Measurements from ENCODE around the gene CD40LG.

CD40LG gene

DNA sequence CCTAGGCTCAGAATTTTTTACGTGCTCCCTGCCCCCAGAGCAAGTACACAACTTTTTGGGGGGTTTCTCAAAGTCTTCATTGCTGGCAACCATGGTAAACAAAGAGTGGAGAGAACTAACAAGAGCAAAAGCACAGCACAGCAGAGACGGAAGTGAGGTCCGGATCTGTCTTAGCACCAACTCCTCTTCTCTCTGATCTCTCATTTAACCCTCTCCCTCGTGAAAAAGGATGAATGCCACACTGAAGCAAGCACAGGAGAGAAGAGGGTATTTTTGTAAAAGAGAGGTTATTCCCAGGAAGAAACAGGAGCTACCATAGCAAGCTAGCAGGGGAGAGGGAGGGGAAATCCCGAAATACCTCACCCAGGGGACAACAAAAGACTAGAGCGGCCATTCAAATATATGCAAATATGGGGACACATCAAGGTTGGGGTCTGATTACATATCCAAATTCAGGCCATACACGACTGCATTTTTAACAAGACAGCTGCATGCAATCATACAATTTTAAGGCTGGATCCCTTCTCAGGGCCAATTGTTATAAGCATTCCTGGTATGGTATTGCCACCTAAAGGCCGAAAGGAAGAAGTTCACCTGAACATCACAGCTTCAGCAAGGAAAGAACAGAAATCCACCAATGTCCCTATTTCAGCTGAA is 46.6 kb downstream of the CD40LG start:
- peak; percentile 32 for DNase-seq (ENCODE audit: low spot score)

DNA sequence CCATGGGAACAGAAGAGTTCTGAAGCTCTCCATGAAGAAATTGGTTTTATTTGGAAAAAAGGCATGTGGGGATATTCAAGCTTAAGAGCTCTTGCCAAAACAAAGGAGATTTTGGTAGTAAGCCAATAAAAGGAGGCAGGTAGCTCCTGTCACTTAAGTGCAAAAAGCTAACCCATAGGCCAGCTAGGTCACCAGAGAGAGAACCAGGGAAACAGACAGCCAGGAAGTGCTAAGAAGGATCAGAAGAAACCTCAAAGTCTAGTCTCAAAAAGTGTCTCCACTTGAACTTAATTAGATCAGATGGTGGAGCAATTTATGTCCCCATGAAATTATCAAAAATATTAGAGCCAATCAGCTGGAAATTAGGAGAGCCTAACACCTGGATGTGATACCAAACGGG is 49.2 kb downstream of the CD40LG start:
- no peak for DNase-seq (ENCODE audit: low spot score)

DNA sequence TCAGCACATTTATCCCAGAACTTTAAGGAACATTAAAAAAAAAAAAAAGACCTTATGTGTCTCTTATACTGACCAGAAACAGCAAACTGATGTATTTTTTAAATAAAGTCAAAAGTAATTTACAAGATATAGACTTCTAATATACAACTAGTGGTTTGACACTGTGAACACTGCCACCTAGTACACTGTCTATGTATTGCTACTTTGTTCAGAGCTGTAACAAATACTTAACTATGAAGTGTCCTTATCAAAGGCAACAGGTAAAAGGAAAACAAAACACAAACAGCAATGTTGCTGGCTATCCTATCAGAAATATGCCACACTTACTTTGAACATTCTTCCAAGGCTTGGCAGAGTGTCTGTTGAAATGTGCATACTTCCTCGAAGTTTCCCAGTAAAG is 60.4 kb downstream of the CD40LG start:
- DNase-seq (ENCODE audit: low spot score), result no peak

All from SK-N-DZ (cell line).